ENCODE measurements around the gene RPL18A. TPM values are rescaled to one million over a fixed set of nuclear protein-coding genes. Genes with fewer than 3 reads are reported as not detected.

Gene RPL18A
- total and polyA plus RNA-seq, 2 experiments from 2014 or later: 1,314 to 2,829 TPM

GRCh38 chr19:17812099-17812498 is 47.6 kb upstream of the RPL18A start:
- no peaks in the 10 kb centered on the region for H3K4me1 ChIP-seq (ENCODE audit: insufficient read depth)
- no peaks in the 10 kb centered on the region for H3K36me3 Mint-ChIP-seq (ENCODE audit: low read depth)
- H4K20me1 ChIP-seq (replicated peaks; ENCODE audit: insufficient read depth): no peaks in the 10 kb centered on the region
- H3K27ac Mint-ChIP-seq: no peak overlapping the region
- no peaks in the 10 kb centered on the region for H3K4me1 Mint-ChIP-seq
- no peak overlapping the region for H2AFZ ChIP-seq
- DNase-seq (ENCODE audit: low spot score): no peak
- H3K4me3 Mint-ChIP-seq: no peak overlapping the region
- H3K79me2 ChIP-seq (replicated peaks; ENCODE audit: insufficient read depth): no peaks in the 10 kb centered on the region
- no peaks in the 10 kb centered on the region for H3K9me2 ChIP-seq (ENCODE audit: insufficient read depth)
- no peaks in the 10 kb centered on the region for H3K27me3 ChIP-seq (ENCODE audit: insufficient read depth)
- no peak for TF ChIP-seq CREB1 (CRISPR knock-in tag; IDR thresholded peaks at IDR 0.05; ENCODE audit: low read depth)
- H3K27ac ChIP-seq (ENCODE audit: low read depth): no peak overlapping the region
- H3F3A ChIP-seq (replicated peaks; ENCODE audit: low read depth): no peaks in the 10 kb centered on the region
- no peak for ATAC-seq
- no peak overlapping the region for H3K4me2 ChIP-seq
- peaks cover 5% of the 10 kb centered on the region for H3K27me3 Mint-ChIP-seq (ENCODE audit: insufficient read depth, low read depth, poor library complexity)
- H3K36me3 ChIP-seq (ENCODE audit: insufficient read depth): no peaks in the 10 kb centered on the region
- no peaks in the 10 kb centered on the region for H3K9me3 Mint-ChIP-seq
- H3K4me3 ChIP-seq: no peak overlapping the region

- no peak for ATAC-seq
- H3K4me3 Mint-ChIP-seq: no peak overlapping the region
- TF ChIP-seq EZH2phosphoT487 (IDR thresholded peaks at IDR 0.05; ENCODE audit: unreplicated experiment) (no peak), STAT1 (IDR thresholded peaks at IDR 0.05; ENCODE audit: unreplicated experiment) (no peak), POLR2AphosphoS5 (IDR thresholded peaks at IDR 0.05; ENCODE audit: low read depth) (no peak), CREB1 (CRISPR knock-in tag; IDR thresholded peaks at IDR 0.05; ENCODE audit: low read depth) (no peak), ZNF331 (CRISPR knock-in tag; IDR thresholded peaks at IDR 0.05; ENCODE audit: low read depth) (no peak), ETS1 (IDR thresholded peaks at IDR 0.05) (no peak), REST (IDR thresholded peaks at IDR 0.05; ENCODE audit: unreplicated experiment) (no peak), JUNB (IDR thresholded peaks at IDR 0.05; ENCODE audit: unreplicated experiment) (no peak), ZNF114 (CRISPR knock-in tag; IDR thresholded peaks at IDR 0.05) (no peak), NANOG (IDR thresholded peaks at IDR 0.05; ENCODE audit: borderline replicate concordance) (no peak), CTCF (conservative IDR thresholded peaks at IDR 0.05; ENCODE audit: low read depth in 2 of 2) (no peak)
Measured at GRCh38 chr19:17817668-17818363, 41.9 kb upstream of the RPL18A start.

More at GRCh38 chr19:17817668-17818363, 41.9 kb upstream of the RPL18A start:
- Histone ChIP-seq H3K4me3 (no peak overlapping the region), H4K20me1 (replicated peaks; ENCODE audit: insufficient read depth) (no peaks in the 10 kb centered on the region), H2AFZ (no peak overlapping the region), H3K27ac (ENCODE audit: low read depth) (no peak overlapping the region), H3K4me2 (no peak overlapping the region), H3K4me1 (ENCODE audit: insufficient read depth) (no peaks in the 10 kb centered on the region), H3K9me2 (ENCODE audit: insufficient read depth) (no peaks in the 10 kb centered on the region), H3K27me3 (ENCODE audit: insufficient read depth) (no peaks in the 10 kb centered on the region), H3F3A (replicated peaks; ENCODE audit: low read depth) (no peaks in the 10 kb centered on the region), H3K36me3 (ENCODE audit: insufficient read depth) (no peaks in the 10 kb centered on the region), H3K79me2 (replicated peaks; ENCODE audit: insufficient read depth) (no peaks in the 10 kb centered on the region)
- Mint-ChIP-seq H3K27ac (no peak overlapping the region), H3K9me3 (no peaks in the 10 kb centered on the region), H3K27me3 (ENCODE audit: insufficient read depth, low read depth, poor library complexity) (peaks cover 8% of the 10 kb centered on the region), H3K4me1 (no peaks in the 10 kb centered on the region), H3K36me3 (ENCODE audit: low read depth) (no peaks in the 10 kb centered on the region)
- no peak for DNase-seq (ENCODE audit: low spot score)

Measured in GM23338 (cell line).